Measurements from ENCODE around the gene GRIP1. TPM values are rescaled to one million over a fixed set of nuclear protein-coding genes. Genes with fewer than 3 reads are reported as not detected.
A peak's percentile ranks its signal among the peaks of the same experiment; 100 is the strongest.

Gene GRIP1
- total and polyA plus RNA-seq, 2 of the 4 experiments (the other 2 are of a cell fraction) = under 0.01 to 0.07 TPM

DNA sequence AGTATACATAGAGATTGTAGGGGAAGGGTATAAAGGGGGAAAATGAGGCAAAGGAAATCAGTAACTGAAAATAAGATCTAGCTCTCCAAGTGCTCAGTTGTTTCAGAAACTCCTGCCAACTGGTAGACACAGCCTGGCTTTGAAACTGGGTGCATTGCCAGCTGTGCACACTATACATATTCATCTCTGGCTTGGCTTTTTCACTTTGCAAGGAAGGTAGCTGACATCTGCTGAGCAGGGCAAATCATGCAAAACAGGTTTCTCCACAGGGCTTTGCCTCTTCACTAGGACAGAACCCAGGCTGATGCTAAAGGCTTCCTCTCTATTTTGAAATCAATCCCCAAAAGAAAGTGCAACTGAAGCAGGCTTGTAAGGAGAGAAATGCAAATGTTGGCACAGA is 275.1 kb downstream of the GRIP1 start:
- H2BK120ac ChIP-seq (ENCODE audit: low read depth, low read length) = no peak overlapping the region
- no peaks in the 10 kb centered on the region for H4K20me1 ChIP-seq (ENCODE audit: insufficient read depth, low read length)
- no peak overlapping the region for H3K56ac ChIP-seq (ENCODE audit: extremely low read depth, insufficient read depth, low read length)
- H3K9me1 ChIP-seq (ENCODE audit: insufficient read depth, low read length) = peaks cover 9% of the 10 kb centered on the region
- ATAC-seq (ENCODE audit: low read depth) (no peak), DNase-seq (no peak)
- H2BK5ac ChIP-seq (ENCODE audit: low read depth, low read length, poor library complexity, severe bottlenecking) = no peak overlapping the region
- no peak for TF ChIP-seq NFE2L2 (IDR thresholded peaks at IDR 0.05; ENCODE audit: low read depth, low read length)
- TF ChIP-seq RCOR1 (IDR thresholded peaks at IDR 0.05; ENCODE audit: insufficient replicate concordance, low read length) = no peak
- no peak for TF ChIP-seq MAZ (IDR thresholded peaks at IDR 0.05; ENCODE audit: borderline replicate concordance, low read depth, low read length)
- no peak for TF ChIP-seq SMC3 (IDR thresholded peaks at IDR 0.05; ENCODE audit: low read depth, low read length)
- no peak for TF ChIP-seq CHD1 (IDR thresholded peaks at IDR 0.05; ENCODE audit: low read depth, low read length)
- no peak for TF ChIP-seq MXI1 (IDR thresholded peaks at IDR 0.05; ENCODE audit: borderline replicate concordance, low read depth, low read length)
- TF ChIP-seq BHLHE40 (IDR thresholded peaks at IDR 0.05; ENCODE audit: low read depth, low read length) = no peak
- no peak for TF ChIP-seq RFX5 (IDR thresholded peaks at IDR 0.05; ENCODE audit: low read depth, low read length)
- no peak for TF ChIP-seq MAFK (IDR thresholded peaks at IDR 0.05; ENCODE audit: low read depth, low read length)
- TF ChIP-seq, protein P1, sequence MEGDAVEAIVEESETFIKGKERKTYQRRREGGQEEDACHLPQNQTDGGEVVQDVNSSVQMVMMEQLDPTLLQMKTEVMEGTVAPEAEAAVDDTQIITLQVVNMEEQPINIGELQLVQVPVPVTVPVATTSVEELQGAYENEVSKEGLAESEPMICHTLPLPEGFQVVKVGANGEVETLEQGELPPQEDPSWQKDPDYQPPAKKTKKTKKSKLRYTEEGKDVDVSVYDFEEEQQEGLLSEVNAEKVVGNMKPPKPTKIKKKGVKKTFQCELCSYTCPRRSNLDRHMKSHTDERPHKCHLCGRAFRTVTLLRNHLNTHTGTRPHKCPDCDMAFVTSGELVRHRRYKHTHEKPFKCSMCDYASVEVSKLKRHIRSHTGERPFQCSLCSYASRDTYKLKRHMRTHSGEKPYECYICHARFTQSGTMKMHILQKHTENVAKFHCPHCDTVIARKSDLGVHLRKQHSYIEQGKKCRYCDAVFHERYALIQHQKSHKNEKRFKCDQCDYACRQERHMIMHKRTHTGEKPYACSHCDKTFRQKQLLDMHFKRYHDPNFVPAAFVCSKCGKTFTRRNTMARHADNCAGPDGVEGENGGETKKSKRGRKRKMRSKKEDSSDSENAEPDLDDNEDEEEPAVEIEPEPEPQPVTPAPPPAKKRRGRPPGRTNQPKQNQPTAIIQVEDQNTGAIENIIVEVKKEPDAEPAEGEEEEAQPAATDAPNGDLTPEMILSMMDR (conservative IDR thresholded peaks at IDR 0.05; ENCODE audit: low read depth, low read length) = no peak
- TF ChIP-seq, protein P2, sequence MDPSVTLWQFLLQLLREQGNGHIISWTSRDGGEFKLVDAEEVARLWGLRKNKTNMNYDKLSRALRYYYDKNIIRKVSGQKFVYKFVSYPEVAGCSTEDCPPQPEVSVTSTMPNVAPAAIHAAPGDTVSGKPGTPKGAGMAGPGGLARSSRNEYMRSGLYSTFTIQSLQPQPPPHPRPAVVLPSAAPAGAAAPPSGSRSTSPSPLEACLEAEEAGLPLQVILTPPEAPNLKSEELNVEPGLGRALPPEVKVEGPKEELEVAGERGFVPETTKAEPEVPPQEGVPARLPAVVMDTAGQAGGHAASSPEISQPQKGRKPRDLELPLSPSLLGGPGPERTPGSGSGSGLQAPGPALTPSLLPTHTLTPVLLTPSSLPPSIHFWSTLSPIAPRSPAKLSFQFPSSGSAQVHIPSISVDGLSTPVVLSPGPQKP (IDR thresholded peaks at IDR 0.05; ENCODE audit: borderline replicate concordance, low read depth, low read length) = no peak
- no peak for TF ChIP-seq POLR2A (IDR thresholded peaks at IDR 0.05; ENCODE audit: low read depth, low read length)
- no peak overlapping the region for H3K23ac ChIP-seq (ENCODE audit: low read depth, low read length)
- ChIA-PET POLR2A (ENCODE audit: unreplicated experiment) (no interaction called here), CTCF (interaction anchor here (1.5 kb wide), 1 partner anchor 125 kb away, joined by 3 read pairs; no protein-coding TSS in a partner anchor)
- peaks cover 9% of the 10 kb centered on the region for H3K4me1 ChIP-seq (ENCODE audit: control insufficient read depth, insufficient read depth, low read length)
- no peak overlapping the region for H2AK9ac ChIP-seq (replicated peaks; ENCODE audit: low read depth, low read length, poor library complexity)
- H3K9ac ChIP-seq (ENCODE audit: low read depth, low read length) = no peak overlapping the region
- H4K8ac ChIP-seq (ENCODE audit: low read depth in 2 of 2, low read length in 2 of 2) = no peak overlapping the region
- H3K27ac ChIP-seq (ENCODE audit: insufficient read depth, low read length) = no peak overlapping the region
- H3K4me3 ChIP-seq (ENCODE audit: insufficient read depth, low read depth, low read length) = no peak overlapping the region
- no peaks in the 10 kb centered on the region for H3K79me1 ChIP-seq (ENCODE audit: low read depth in 1 of 2, low read length in 2 of 2)
- no peaks in the 10 kb centered on the region for H3K9me3 ChIP-seq (ENCODE audit: control insufficient read depth, insufficient read depth, low read length)
- no peak overlapping the region for H2BK15ac ChIP-seq (ENCODE audit: low read depth, low read length)
- in situ Hi-C loops (cut with MboI; ENCODE audit: low sequenced_read_pairs) (loop anchor here (10.0 to 25.0 kb wide), 3 partner anchors 129 to 1116 kb away; partner anchors contain the start of genes MSRB3 and TMBIM4), dilution Hi-C loops (cut with HindIII; ENCODE audit: low sequenced_read_pairs, unreplicated experiment) (no loop called here), intact Hi-C loops (cut with micrococcal nuclease) (no loop called here)
- H2BK20ac ChIP-seq (ENCODE audit: low read depth, low read length) = no peak overlapping the region
- no peak overlapping the region for H3K4ac ChIP-seq (ENCODE audit: low read depth, low read length)
- BruUV-seq (replicated peaks) = no TSS peak
- H2AK5ac ChIP-seq (ENCODE audit: low read depth, low read length) = 0 out of 2 replicates have a peak overlapping the region, but pooled peaks have one; percentile 31
- no peak overlapping the region for H2AFZ ChIP-seq (replicated peaks; ENCODE audit: low read length, poor library complexity)
- no peaks in the 10 kb centered on the region for H3K36me3 ChIP-seq (ENCODE audit: control insufficient read depth, insufficient read depth, low read length)
- no peaks in the 10 kb centered on the region for H3K27me3 ChIP-seq (ENCODE audit: control insufficient read depth, insufficient read depth, low read length)
- no peak overlapping the region for H4K5ac ChIP-seq (ENCODE audit: low read depth, low read length)
- no peak overlapping the region for H4K91ac ChIP-seq (ENCODE audit: insufficient read depth, low read depth, low read length)
- no peak overlapping the region for H3K14ac ChIP-seq (replicated peaks; ENCODE audit: low read depth, low read length)
- no peak overlapping the region for H3K4me2 ChIP-seq (ENCODE audit: low read depth, low read length)
- H3K18ac ChIP-seq (ENCODE audit: low read depth, low read length) = no peak overlapping the region
